Endothelial cell of umbilical vein (primary cell): ENCODE results near the gene GAL3ST3. TPM values are rescaled to one million over a fixed set of nuclear protein-coding genes. Genes with fewer than 3 reads are reported as not detected.

Experiments used
- BruUV-seq: library from RNA; stranded (reverse); fragments of 400-500 nt; replicated peaks from 2 replicates; lab custom pipeline; 2021; lab: Mats Ljungman, UMichigan
- CTCF ChIA-PET: fragments of 300-600, 350-600 bp; sonication (Branson Sonifier 250); formaldehyde crosslinking; loops from one replicate; lab custom pipeline; 2021; ENCODE audit warnings: antibody characterized with exemption, inconsistent platforms; lab: Charles Lee
- POLR2A ChIA-PET: fragments of 300-600, 350-600 bp; sonication (Branson Sonifier 250); formaldehyde crosslinking; loops from one replicate; lab custom pipeline; 2021; ENCODE audit warnings: antibody characterized with exemption, inconsistent platforms; lab: Charles Lee
- DNase-seq: peaks from one replicate; pipeline ENCODE4 v3.0.0-alpha.2; 2011; ENCODE audit warnings: low read depth, low spot score
- FAIRE-seq: peaks from 2 replicates; lab custom pipeline; 2011; peaks lifted over from hg19 to GRCh38; lab: Jason Lieb, UNC
- H2AFZ ChIP-seq: 2 replicates; pipeline ENCODE4 v1.6.0; 2012; ENCODE audit warnings: low read depth, low read length, control low read depth, inconsistent platforms
- H3K27ac ChIP-seq: 2 replicates; pipeline ENCODE4 v1.5.1; 2011; ENCODE audit warnings: low read depth, mild to moderate bottlenecking, control low read depth, low read length, moderate library complexity; ENCODE audit not compliant: insufficient read depth
- H3K27me3 ChIP-seq, 2 experiments: 2 replicates each; pipeline versions ENCODE4 v1.6.0 to v1.6.1; 2011; ENCODE audit warnings: low read length in 2 of 2, mixed read lengths in 1 of 2; ENCODE audit not compliant: control insufficient read depth in 2 of 2, insufficient read depth in 2 of 2
- H3K36me3 ChIP-seq, 2 experiments: 2 replicates in 1 of 2; 3 replicates in 1 of 2; pipeline ENCODE4 v1.5.1; 2011; ENCODE audit warnings: low read length in 2 of 2, mild to moderate bottlenecking in 1 of 2, moderate library complexity in 1 of 2; ENCODE audit not compliant: control insufficient read depth in 2 of 2, insufficient read depth in 2 of 2; ENCODE audit errors: extremely low read depth in 1 of 2
- H3K4me1 ChIP-seq: 3 replicates; pipeline ENCODE4 v1.5.1; 2011; ENCODE audit warnings: mild to moderate bottlenecking, low read length; ENCODE audit not compliant: control insufficient read depth, insufficient read depth; ENCODE audit errors: extremely low read depth
- H3K4me2 ChIP-seq: 2 replicates; pipeline ENCODE4 v1.6.1; 2011; ENCODE audit warnings: low read length, control low read depth, mixed read lengths; ENCODE audit not compliant: insufficient read depth
- H3K4me3 ChIP-seq, 3 experiments: fragments of 200-600 bp in 1 of 3; sonication (generic), shearing (Covaris generic) in 1 of 3; replicated peaks in 1 of 3; 2 replicates each; pipeline ENCODE4 v1.5.1; 2011 to 2016; ENCODE audit warnings: control low read depth in 3 of 3, low read length in 3 of 3, mild to moderate bottlenecking in 2 of 3, inconsistent platforms in 1 of 3, low read depth in 1 of 3, moderate library complexity in 1 of 3; ENCODE audit not compliant: insufficient read depth in 1 of 3
- H3K79me2 ChIP-seq: 2 replicates; pipeline ENCODE4 v1.6.0; 2012; ENCODE audit warnings: low read length, inconsistent platforms; ENCODE audit not compliant: control insufficient read depth, insufficient read depth
- H3K9ac ChIP-seq: replicated peaks from 2 replicates; pipeline ENCODE3; 2011; ENCODE audit warnings: low read length, control low read depth; ENCODE audit not compliant: insufficient read depth; ENCODE audit errors: extremely low read depth
- H3K9me1 ChIP-seq: replicated peaks from 3 replicates; pipeline ENCODE4 v1.6.0; 2011; ENCODE audit warnings: mild to moderate bottlenecking, low read length; ENCODE audit not compliant: control insufficient read depth, insufficient read depth; ENCODE audit errors: extremely low read depth
- H3K9me3 ChIP-seq: replicated peaks from 2 replicates; pipeline ENCODE4 v1.5.1; 2012; ENCODE audit warnings: low read length, inconsistent platforms; ENCODE audit not compliant: control insufficient read depth, insufficient read depth
- H4K20me1 ChIP-seq: replicated peaks from 2 replicates; pipeline ENCODE3; 2011; ENCODE audit warnings: mild to moderate bottlenecking, low read length; ENCODE audit not compliant: control insufficient read depth, insufficient read depth; ENCODE audit errors: extremely low read depth
- EZH2 ChIP-seq: IDR thresholded peaks from 2 replicates; pipeline ENCODE4 v1.6.1; 2012; ENCODE audit warnings: borderline replicate concordance, low read depth, mild to moderate bottlenecking, moderate library complexity, low read length, inconsistent platforms; ENCODE audit not compliant: severe bottlenecking
- FOS ChIP-seq: IDR thresholded peaks from 2 replicates; pipeline ENCODE4 v1.6.1; 2011; ENCODE audit warnings: mild to moderate bottlenecking, low read length, moderate library complexity, borderline replicate concordance; ENCODE audit not compliant: insufficient read depth
- GATA2 ChIP-seq: IDR thresholded peaks from 2 replicates; pipeline ENCODE4 v1.7.0; 2011; ENCODE audit warnings: low read depth, mild to moderate bottlenecking, moderate library complexity, mixed read lengths, low read length; ENCODE audit not compliant: insufficient read length, insufficient read depth
- JUN ChIP-seq: IDR thresholded peaks from 2 replicates; pipeline ENCODE4 v1.6.1; 2011; ENCODE audit warnings: borderline replicate concordance, low read depth; ENCODE audit not compliant: insufficient read length, insufficient read depth
- MAX ChIP-seq: IDR thresholded peaks from 2 replicates; pipeline ENCODE4 v1.6.1; 2011; ENCODE audit not compliant: insufficient read depth, insufficient read length
- MYC ChIP-seq: IDR thresholded peaks from one replicate; pipeline ENCODE4 v1.6.1; 2011; ENCODE audit warnings: mild to moderate bottlenecking, low read depth, low read length
- POLR2A ChIP-seq: IDR thresholded peaks from 2 replicates; pipeline ENCODE4 v1.6.1; 2012; ENCODE audit warnings: low read depth, mild to moderate bottlenecking, control low read depth, low read length
- POLR2AphosphoS5 ChIP-seq: IDR thresholded peaks from 2 replicates; pipeline ENCODE4 v1.6.1; 2012; ENCODE audit warnings: low read depth, mild to moderate bottlenecking, control low read depth, low read length, moderate library complexity; ENCODE audit not compliant: insufficient read depth
- dilution Hi-C: fragments of 300-500 bp; cut with MboI; formaldehyde crosslinking; loops from one replicate; pipeline ENCODE4 v1.15.0; 2019; ENCODE audit warnings: low sequenced_read_pairs; ENCODE audit not compliant: extremely low pct_ligation_motif_present
- intact Hi-C: fragments of 100-400 bp; cut with micrococcal nuclease; formaldehyde crosslinking; loops from one replicate; pipeline ENCODE4 v1.10.0; 2022
- polyA plus RNA-seq, 4 experiments: library from polyadenylated mRNA; depleted of rRNA in 3 of 4; stranded (reverse) in 3 of 4; unstranded in 1 of 4; fragments of >200 nt; gene quantifications; 2 replicates each; pipeline versions ENCODE4 v1.2.1 to v1.2.3, GENCODE V29; 2011 to 2012; ENCODE audit warnings: missing spikeins in 1 of 4
- total RNA-seq: library from RNA; stranded (reverse); gene quantifications from 2 replicates; pipeline ENCODE4 v1.2.3, GENCODE V29; 2021
- TF ChIP-seq, protein P1 (sequence below), 2 donors: IDR thresholded peaks; 1 replicate in 1 of 2; 2 replicates in 1 of 2; pipeline ENCODE4 v1.5.1; 2011; ENCODE audit warnings: low read length in 2 of 2, mild to moderate bottlenecking in 2 of 2, moderate library complexity in 2 of 2, control low read depth in 1 of 2, inconsistent platforms in 1 of 2, low read depth in 1 of 2; ENCODE audit not compliant: insufficient read depth in 1 of 2; ENCODE audit errors: extremely low read depth in 1 of 2

GAL3ST3 gene
- total and polyA plus RNA-seq, 2 donors (not counting 3 experiments of a cell fraction or from before 2014, with no cell fraction given), result 0.15 TPM; not detected in 1

- CTCF ChIA-PET, result interaction anchor here (1.1 to 1.9 kb wide), 4 partner anchors 17 to 119 kb away, joined by 3 to 14 read pairs (median 7); no protein-coding TSS in a partner anchor
Observed at GRCh38 chr11:66003291-66003690, 45.7 kb downstream of the GAL3ST3 start.

More at GRCh38 chr11:66003291-66003690, 45.7 kb downstream of the GAL3ST3 start:
- no peaks in the 10 kb centered on the region for H3K27me3 ChIP-seq
- peak overlapping the region; percentile 74 for H3K9ac ChIP-seq
- no peaks in the 10 kb centered on the region for H4K20me1 ChIP-seq
- H3K4me1 ChIP-seq, result peaks cover 9% of the 10 kb centered on the region
- POLR2A ChIA-PET, result interaction anchor here (0.7 to 1.5 kb wide), 2 partner anchors 19 to 340 kb away, joined by 4 to 5 read pairs; partner anchors contain the start of gene RELA
- H3K4me2 ChIP-seq, result peak overlapping the region; percentile 82
- FAIRE-seq, result no peak
- H2AFZ ChIP-seq, result no peak overlapping the region
- intact Hi-C loops (loop anchor here (2.0 kb wide), 1 partner anchor 42 kb away; no protein-coding TSS in a partner anchor), dilution Hi-C loops (no loop called here)
- no peak overlapping the region for H3K27ac ChIP-seq
- no TSS peak for BruUV-seq
- peaks cover 38% of the 10 kb centered on the region for H3K79me2 ChIP-seq
- no peaks in the 10 kb centered on the region for H3K9me1 ChIP-seq
- DNase-seq, result no peak
- H3K9me3 ChIP-seq, result no peaks in the 10 kb centered on the region
- TF ChIP-seq POLR2A (no peak), MYC (no peak), JUN (no peak), MAX (no peak), GATA2 (no peak), EZH2 (no peak), FOS (no peak), POLR2AphosphoS5 (no peak)
- TF ChIP-seq, protein P1, sequence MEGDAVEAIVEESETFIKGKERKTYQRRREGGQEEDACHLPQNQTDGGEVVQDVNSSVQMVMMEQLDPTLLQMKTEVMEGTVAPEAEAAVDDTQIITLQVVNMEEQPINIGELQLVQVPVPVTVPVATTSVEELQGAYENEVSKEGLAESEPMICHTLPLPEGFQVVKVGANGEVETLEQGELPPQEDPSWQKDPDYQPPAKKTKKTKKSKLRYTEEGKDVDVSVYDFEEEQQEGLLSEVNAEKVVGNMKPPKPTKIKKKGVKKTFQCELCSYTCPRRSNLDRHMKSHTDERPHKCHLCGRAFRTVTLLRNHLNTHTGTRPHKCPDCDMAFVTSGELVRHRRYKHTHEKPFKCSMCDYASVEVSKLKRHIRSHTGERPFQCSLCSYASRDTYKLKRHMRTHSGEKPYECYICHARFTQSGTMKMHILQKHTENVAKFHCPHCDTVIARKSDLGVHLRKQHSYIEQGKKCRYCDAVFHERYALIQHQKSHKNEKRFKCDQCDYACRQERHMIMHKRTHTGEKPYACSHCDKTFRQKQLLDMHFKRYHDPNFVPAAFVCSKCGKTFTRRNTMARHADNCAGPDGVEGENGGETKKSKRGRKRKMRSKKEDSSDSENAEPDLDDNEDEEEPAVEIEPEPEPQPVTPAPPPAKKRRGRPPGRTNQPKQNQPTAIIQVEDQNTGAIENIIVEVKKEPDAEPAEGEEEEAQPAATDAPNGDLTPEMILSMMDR (IDR thresholded peaks at IDR 0.05; ENCODE audit: extremely low read depth in 1 of 2, insufficient read depth in 1 of 2, low read depth in 1 of 2, low read length in 2 of 2), result no peak
- peak overlapping the region; percentile 68 to 88 (median 82) for H3K4me3 ChIP-seq
- H3K36me3 ChIP-seq, result peaks cover 8 to 19% of the 10 kb centered on the region in 2 experiments
